HG03060 (cell line): ENCODE measurements around the gene LRP1B.

ENCODE experiments used
- ATAC-seq: cut with Tn5 transposase; IDR thresholded peaks from one replicate; pipeline ENCODE4 v1.9.1; 2021; ENCODE audit warnings: low read depth, moderate number of reproducible peaks; ENCODE audit not compliant: unreplicated experiment

The LRP1B gene

GRCh38 chr2:141075753-141076152 lies 1055.1 kb downstream of the LRP1B start:
- ATAC-seq: no peak

- ATAC-seq: no peak
Measured at GRCh38 chr2:141068053-141068682, 1062.6 kb downstream of the LRP1B start.

GRCh38 chr2:141065042-141065441 lies 1065.8 kb downstream of the LRP1B start:
- ATAC-seq: no peak

DNA sequence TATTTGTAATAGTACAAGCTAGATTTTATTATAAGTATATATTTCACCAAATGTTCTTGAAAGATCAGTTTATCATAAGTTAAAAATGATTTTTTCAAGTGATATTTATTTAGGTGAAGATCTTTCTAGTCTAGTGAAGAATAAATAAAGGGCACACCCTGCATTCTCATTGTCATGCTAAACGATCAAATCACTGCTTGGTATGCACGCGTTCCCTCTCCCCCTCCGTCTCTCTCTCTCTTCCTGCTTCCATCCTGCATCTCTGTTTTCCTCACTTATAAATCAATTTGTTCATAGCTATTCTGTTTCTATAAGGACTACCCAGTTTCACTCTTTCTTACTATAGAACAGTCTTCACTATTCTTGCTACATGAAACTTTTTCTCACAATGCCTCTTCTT lies 1067.4 kb downstream of the LRP1B start:
- ATAC-seq: no peak

DNA sequence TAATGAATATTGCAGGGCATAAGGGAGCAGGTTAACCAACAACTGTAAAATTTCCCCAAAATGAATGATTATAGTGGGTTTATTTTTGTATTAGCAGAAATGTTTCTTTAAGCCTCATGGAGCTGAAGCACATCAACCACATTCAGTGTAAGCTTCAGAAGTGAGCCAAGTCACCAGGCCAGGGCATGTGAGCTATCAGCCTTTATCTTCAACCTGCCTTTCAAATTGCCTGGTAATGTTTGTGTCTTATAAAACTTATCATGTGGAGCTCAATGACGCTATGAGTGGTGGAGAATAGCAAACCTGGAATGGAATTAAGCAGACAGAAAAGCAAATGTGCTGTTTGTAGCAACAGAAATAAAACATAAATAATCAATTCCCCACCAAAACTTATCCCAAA lies 1068.4 kb downstream of the LRP1B start:
- no peak for ATAC-seq

- ATAC-seq: no peak
Measured at GRCh38 chr2:141062031-141062430, 1068.8 kb downstream of the LRP1B start.

GRCh38 chr2:141058556-141058955 lies 1072.3 kb downstream of the LRP1B start:
- ATAC-seq: no peak

GRCh38 chr2:141055531-141055930 lies 1075.3 kb downstream of the LRP1B start:
- ATAC-seq: no peak

DNA sequence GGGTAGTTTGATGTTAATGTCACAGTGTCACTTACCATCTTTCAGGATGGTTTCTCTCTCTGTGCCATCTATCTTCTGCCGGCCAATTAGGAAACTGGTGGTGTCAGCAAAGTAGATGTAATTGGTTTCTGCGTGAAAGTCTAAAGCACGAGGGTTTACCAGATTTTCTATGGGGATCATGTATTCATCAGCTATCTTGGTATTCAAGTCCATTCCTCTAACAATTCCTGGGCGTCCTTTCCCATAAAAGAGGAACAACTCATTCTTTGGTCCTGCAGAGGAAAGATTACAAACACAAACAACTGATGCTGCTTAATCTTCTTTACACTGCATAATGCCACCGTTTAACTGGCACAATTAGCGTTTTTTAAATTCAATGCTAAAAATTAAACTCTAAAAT lies 1081.9 kb downstream of the LRP1B start:
- ATAC-seq: no peak

- ATAC-seq: no peak
Measured at GRCh38 chr2:141041281-141041680, 1089.5 kb downstream of the LRP1B start.

DNA sequence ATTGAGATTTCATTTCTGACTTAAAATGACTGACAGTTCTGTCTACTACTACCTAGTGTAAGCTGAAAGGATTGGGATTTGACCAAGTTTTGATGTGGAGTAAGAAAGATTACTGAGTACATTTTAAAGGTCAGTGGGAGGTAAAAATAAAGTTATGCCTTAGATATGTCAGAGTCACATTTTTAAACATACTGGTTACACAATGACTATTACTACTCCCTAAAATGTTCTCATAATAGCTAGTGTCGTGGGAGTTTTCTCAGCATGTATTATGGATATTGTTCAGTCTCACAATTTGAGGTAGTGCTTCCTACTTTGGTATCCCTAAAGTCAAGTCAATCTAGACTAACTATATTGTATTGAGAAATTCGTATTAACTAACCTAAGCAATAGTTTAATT lies 1092.5 kb downstream of the LRP1B start:
- ATAC-seq: no peak

DNA sequence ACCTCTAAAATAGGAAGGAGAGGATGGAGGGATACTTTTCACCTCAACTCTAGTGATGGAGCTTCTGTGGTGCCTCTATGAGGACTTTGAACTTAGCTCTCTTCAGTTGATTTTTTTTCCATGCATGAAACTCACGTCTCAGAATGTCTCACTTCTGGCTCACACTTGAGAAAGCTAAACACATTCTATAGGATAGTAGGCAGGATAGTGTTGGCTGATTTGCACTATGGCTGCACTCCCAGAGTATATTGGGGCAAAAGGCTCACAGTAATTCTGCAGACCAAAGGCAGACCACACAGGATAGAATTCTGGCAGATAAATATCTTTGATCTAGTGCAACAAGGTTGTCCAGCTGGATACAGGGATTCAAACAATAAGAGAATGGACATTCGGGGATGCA lies 1093.5 kb downstream of the LRP1B start:
- no peak for ATAC-seq

DNA sequence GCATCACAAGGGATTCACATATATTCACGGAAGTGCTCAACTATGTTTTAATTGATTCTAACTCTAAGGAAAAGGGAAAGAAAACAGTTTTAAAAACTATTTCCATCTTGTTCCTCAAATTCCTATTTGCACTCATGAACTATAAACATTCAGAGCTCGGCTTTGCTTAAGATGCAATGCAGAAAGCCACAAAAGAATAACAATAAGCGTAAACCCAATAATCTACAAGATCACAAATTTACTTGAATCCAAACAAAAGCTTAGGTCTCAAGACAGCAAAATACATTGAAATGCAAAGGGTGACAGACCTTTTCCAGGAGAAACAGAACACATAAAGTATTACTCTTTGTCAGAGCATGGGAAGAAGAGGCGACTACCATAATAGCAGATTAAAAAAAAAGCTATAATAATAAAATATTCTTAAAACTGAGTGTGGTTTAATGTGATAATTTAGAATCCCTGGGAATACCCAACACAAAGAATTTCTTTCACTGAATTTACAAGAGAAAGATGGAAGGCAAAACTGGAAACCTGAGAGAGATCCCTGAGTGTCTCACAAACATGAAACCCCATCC lies 1094.9 kb downstream of the LRP1B start:
- ATAC-seq: no peak

GRCh38 chr2:141029428-141030078 lies 1101.3 kb downstream of the LRP1B start:
- no peak for ATAC-seq

GRCh38 chr2:141027221-141027620 lies 1103.6 kb downstream of the LRP1B start:
- ATAC-seq: no peak

GRCh38 chr2:141021611-141022010 lies 1109.2 kb downstream of the LRP1B start:
- ATAC-seq: no peak

GRCh38 chr2:141021109-141021508 lies 1109.7 kb downstream of the LRP1B start:
- no peak for ATAC-seq

- no peak for ATAC-seq
Measured at GRCh38 chr2:141020346-141020745, 1110.5 kb downstream of the LRP1B start.

DNA sequence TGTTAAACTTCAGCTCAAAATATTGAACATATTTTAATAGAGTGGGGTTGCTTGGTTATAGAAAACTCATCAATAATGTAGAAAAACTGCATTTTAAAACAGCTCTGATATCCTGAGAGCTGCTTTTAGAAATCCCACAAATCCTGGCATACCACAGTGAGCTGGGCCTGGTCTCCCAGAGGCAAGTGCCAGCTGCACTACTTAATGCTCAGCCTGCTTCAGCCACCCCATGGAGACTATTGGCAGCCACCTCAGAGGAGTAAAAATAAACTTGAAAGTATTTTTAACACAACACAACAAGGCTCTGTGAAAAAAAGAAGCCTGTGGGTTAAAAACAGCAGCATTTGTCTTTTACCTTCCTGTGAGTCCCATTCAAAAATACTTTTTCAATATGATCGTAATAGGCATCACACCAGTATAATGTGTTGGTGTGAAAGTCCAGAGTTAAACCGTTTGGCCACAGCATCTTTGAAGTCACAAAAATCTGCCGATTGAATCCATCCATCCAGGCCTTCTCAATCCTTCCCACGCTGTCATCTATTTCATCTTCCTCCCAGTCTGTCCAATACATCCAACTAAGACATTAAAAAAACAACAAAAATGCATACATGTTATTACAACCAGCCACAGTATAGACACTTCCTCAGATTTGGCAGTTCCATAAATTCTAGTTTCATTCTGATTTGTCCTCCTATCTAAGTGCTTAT lies 1115.3 kb downstream of the LRP1B start:
- no peak for ATAC-seq

DNA sequence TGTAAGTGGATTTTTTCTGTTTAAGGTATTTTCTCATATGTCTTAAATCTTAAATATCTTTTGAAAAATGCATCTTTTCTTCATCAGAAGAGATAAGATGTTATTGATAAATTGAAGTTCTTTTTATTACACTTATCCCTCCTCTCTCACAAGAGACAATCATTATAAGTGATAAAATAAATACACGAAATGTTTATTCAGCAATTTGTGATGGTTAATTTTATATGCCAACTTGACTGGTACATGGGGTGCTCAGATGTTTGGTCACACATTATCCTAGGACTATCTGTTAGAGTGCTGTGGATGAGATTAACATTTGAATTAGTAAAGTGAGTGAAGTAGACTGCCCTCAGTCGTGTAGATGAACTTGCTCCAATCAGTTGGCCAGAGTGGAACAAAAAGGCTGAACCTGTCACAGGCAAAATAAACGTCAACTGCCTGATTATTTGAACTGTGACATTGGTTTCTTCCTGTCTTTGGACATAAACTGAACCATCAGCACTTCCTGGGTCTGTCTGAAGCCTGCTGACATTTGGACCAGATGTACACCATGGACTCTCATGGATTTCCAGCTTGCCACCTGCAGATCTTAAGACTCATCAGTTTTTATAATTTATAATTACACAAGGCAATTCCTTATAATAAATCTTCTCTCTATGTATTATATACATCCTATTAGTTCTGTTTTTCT lies 1126.7 kb downstream of the LRP1B start:
- no peak for ATAC-seq

GRCh38 chr2:141001750-141002149 lies 1129.1 kb downstream of the LRP1B start:
- ATAC-seq: no peak
